HCT116 (cell line): ENCODE measurements around the gene SLC41A3. TPM values are rescaled to one million over a fixed set of nuclear protein-coding genes. Genes with fewer than 3 reads are reported as not detected.

Experiments used
- ATAC-seq: fragments of 200-7000 bp; cut with Tn5 transposase; 2 replicates; pipeline ENCODE4 v1.9.1; 2020; ENCODE audit warnings: mild to moderate bottlenecking, moderate library complexity
- BruUV-seq: library from RNA; stranded (reverse); fragments of 400-500 nt; replicated peaks from 2 replicates; lab custom pipeline; 2021; lab: Mats Ljungman, UMichigan
- CTCF ChIA-PET: fragments of 300-600 bp; sonication (Branson Sonifier 250); formaldehyde crosslinking; loops from one replicate; lab custom pipeline; 2021; ENCODE audit warnings: antibody characterized with exemption; lab: Charles Lee
- POLR2A ChIA-PET: fragments of 300-600, 350-600 bp; sonication (Branson Sonifier 250); formaldehyde crosslinking; loops from one replicate; lab custom pipeline; 2021; ENCODE audit warnings: antibody characterized with exemption; lab: Charles Lee
- RAD21 ChIA-PET, 2 experiments: fragments of 300-600 bp; sonication (Branson Sonifier 250); formaldehyde crosslinking; loops; one replicate each; lab custom pipeline; 2023; ENCODE audit warnings: low total read pairs in 2 of 2; ENCODE audit not compliant: uncharacterized antibody in 2 of 2, unreplicated experiment in 2 of 2, low non-redundant PET in 1 of 2; lab: Charles Lee
- DNase-seq: peaks from one replicate; pipeline ENCODE4 v3.0.0-alpha.2; 2010; ENCODE audit warnings: low read depth, low spot score
- H2AFZ ChIP-seq: fragments of 200-600 bp; shearing (Covaris generic), sonication (generic); 2 replicates; pipeline ENCODE4 v1.6.1; 2017; ENCODE audit warnings: low read depth, mixed run types, mixed read lengths, antibody characterized with exemption, low read length; ENCODE audit not compliant: poor library complexity, severe bottlenecking
- H3K27ac ChIP-seq: 2 replicates; pipeline ENCODE4 v1.5.1; 2012; ENCODE audit warnings: low read depth, low read length
- H3K27me3 ChIP-seq: fragments of 200-600 bp; sonication (generic); 2 replicates; pipeline ENCODE4 v1.6.1; 2016; ENCODE audit warnings: mixed run types, low read length, mixed read lengths; ENCODE audit not compliant: insufficient read depth
- H3K36me3 ChIP-seq, 2 experiments: fragments of 200-500 bp in 1 of 2; fragments of 200-600 bp in 1 of 2; sonication (Bioruptor generic) in 1 of 2; sonication (generic) in 1 of 2; 2 replicates each; pipeline versions ENCODE4 v1.5.1 to v1.6.1; 2014 to 2016; ENCODE audit warnings: low read length in 2 of 2, inconsistent platforms in 1 of 2, mixed read lengths in 1 of 2, mixed run types in 1 of 2; ENCODE audit not compliant: insufficient read depth in 2 of 2, control insufficient read depth in 1 of 2
- H3K4me1 ChIP-seq, 2 experiments: fragments of 200-600 bp in 1 of 2; sonication (generic) in 1 of 2; 2 replicates each; pipeline versions ENCODE4 v1.5.1 to v1.6.1; 2012 to 2017; ENCODE audit warnings: low read length in 2 of 2, inconsistent platforms in 1 of 2, mild to moderate bottlenecking in 1 of 2, mixed read lengths in 1 of 2, mixed run types in 1 of 2, moderate library complexity in 1 of 2; ENCODE audit not compliant: insufficient read depth in 2 of 2, control insufficient read depth in 1 of 2
- H3K4me2 ChIP-seq: fragments of 200-600 bp; sonication (generic); 2 replicates; pipeline ENCODE4 v1.6.1; 2017; ENCODE audit warnings: mixed run types, low read length, mixed read lengths
- H3K4me3 ChIP-seq, 2 experiments: fragments of 200-600 bp in 1 of 2; sonication (generic) in 1 of 2; replicated peaks in 1 of 2; 2 replicates each; pipeline ENCODE4 v1.5.1; 2011 to 2016; ENCODE audit warnings: low read length in 2 of 2, control low read depth in 1 of 2, low read depth in 1 of 2, mild to moderate bottlenecking in 1 of 2, mixed read lengths in 1 of 2, mixed run types in 1 of 2
- H3K79me2 ChIP-seq: fragments of 200-600 bp; sonication (generic); 2 replicates; pipeline ENCODE4 v1.6.1; 2017; ENCODE audit warnings: mild to moderate bottlenecking, mixed run types, low read length, moderate library complexity, mixed read lengths; ENCODE audit not compliant: insufficient read depth
- H3K9ac ChIP-seq: fragments of 200-600 bp; sonication (generic); 2 replicates; pipeline ENCODE4 v1.6.1; 2016; ENCODE audit warnings: low read length, mixed read lengths
- H3K9me2 ChIP-seq: fragments of 200-600 bp; sonication (generic), shearing (Covaris generic); 2 replicates; pipeline ENCODE4 v1.6.1; 2017; ENCODE audit warnings: mixed run types, mild to moderate bottlenecking, moderate library complexity; ENCODE audit not compliant: insufficient read depth
- H3K9me3 ChIP-seq, 2 experiments: fragments of 200-500 bp in 1 of 2; fragments of 200-600 bp in 1 of 2; sonication (Bioruptor generic) in 1 of 2; sonication (generic) in 1 of 2; 2 replicates each; pipeline ENCODE4 v1.6.1; 2014 to 2017; ENCODE audit warnings: low read length in 2 of 2, mixed read lengths in 2 of 2, inconsistent platforms in 1 of 2, low read depth in 1 of 2, mild to moderate bottlenecking in 1 of 2, mixed run types in 1 of 2, moderate library complexity in 1 of 2; ENCODE audit not compliant: control insufficient read depth in 1 of 2, insufficient read depth in 1 of 2
- H4K20me1 ChIP-seq: fragments of 200-600 bp; sonication (generic), shearing (Covaris generic); 2 replicates; pipeline ENCODE4 v1.6.1; 2017; ENCODE audit warnings: mixed run types, mild to moderate bottlenecking, moderate library complexity; ENCODE audit not compliant: insufficient read depth
- CBX3 ChIP-seq: IDR thresholded peaks from 2 replicates; pipeline ENCODE4 v1.6.1; 2012; ENCODE audit warnings: low read depth
- CEBPB ChIP-seq: IDR thresholded peaks from 2 replicates; pipeline ENCODE4 v1.6.1; 2012; ENCODE audit warnings: low read depth
- EGR1 ChIP-seq: IDR thresholded peaks from 2 replicates; pipeline ENCODE4 v1.6.1; 2012; ENCODE audit warnings: low read depth
- ELF1 ChIP-seq: IDR thresholded peaks from 2 replicates; pipeline ENCODE4 v1.6.1; 2012; ENCODE audit warnings: low read depth, borderline replicate concordance
- EZH2 ChIP-seq: fragments of 200-600 bp; sonication (generic); IDR thresholded peaks from 2 replicates; pipeline ENCODE4 v1.6.1; 2017; ENCODE audit warnings: antibody characterized with exemption, mixed run types
- EZH2phosphoT487 ChIP-seq: fragments of 200-600 bp; IDR thresholded peaks from 2 replicates; pipeline ENCODE4 v1.6.1; 2018; ENCODE audit warnings: antibody characterized with exemption, borderline replicate concordance
- FOSL1 ChIP-seq: IDR thresholded peaks from 2 replicates; pipeline ENCODE4 v1.6.1; 2012; ENCODE audit warnings: low read depth
- POLR2A ChIP-seq: IDR thresholded peaks from 2 replicates; pipeline ENCODE4 v1.7.0; 2011; ENCODE audit warnings: borderline replicate concordance; ENCODE audit not compliant: insufficient read depth, insufficient read length; ENCODE audit errors: extremely low read depth
- RAD21 ChIP-seq: IDR thresholded peaks from 2 replicates; pipeline ENCODE4 v1.6.1; 2012; ENCODE audit warnings: low read depth, mild to moderate bottlenecking
- SIN3A ChIP-seq: IDR thresholded peaks from 2 replicates; pipeline ENCODE4 v1.6.1; 2012; ENCODE audit warnings: low read depth
- SP1 ChIP-seq: IDR thresholded peaks from 2 replicates; pipeline ENCODE4 v1.6.1; 2012; ENCODE audit warnings: low read depth
- SRF ChIP-seq: IDR thresholded peaks from 2 replicates; pipeline ENCODE4 v1.6.1; 2012; ENCODE audit warnings: low read depth
- TCF7L2 ChIP-seq: IDR thresholded peaks from 2 replicates; pipeline ENCODE4 v1.7.0; 2011; ENCODE audit warnings: borderline replicate concordance, inconsistent platforms; ENCODE audit not compliant: insufficient read depth, insufficient read length; ENCODE audit errors: extremely low read depth
- ZFX ChIP-seq: fragments of 450-650 bp; IDR thresholded peaks from 2 replicates; pipeline ENCODE4 v1.6.1; 2017
- ZNF274 ChIP-seq: fragments of 200-500 bp; sonication (Bioruptor generic); IDR thresholded peaks from 2 replicates; pipeline ENCODE4 v1.6.1; 2014; ENCODE audit warnings: mild to moderate bottlenecking, low read depth, low read length, inconsistent platforms
- intact Hi-C: fragments of 100-400 bp; cut with micrococcal nuclease; formaldehyde crosslinking; loops from 2 replicates; pipeline ENCODE4 v1.10.0; 2022
- total RNA-seq: library from RNA; stranded (reverse); gene quantifications from one replicate; pipeline ENCODE4 v1.2.1, GENCODE V29; 2021; ENCODE audit not compliant: unreplicated experiment
- TF ChIP-seq, protein P1 (sequence below), 3 experiments: fragments of 200-600 bp in 1 of 3; sonication (generic) in 1 of 3; IDR thresholded peaks in 2 of 3; conservative IDR thresholded peaks in 1 of 3; 2 replicates each; pipeline ENCODE4 v1.5.1; 2012 to 2017; ENCODE audit warnings: low read depth in 2 of 3, low read length in 2 of 3, antibody characterized with exemption in 1 of 3, borderline replicate concordance in 1 of 3, control low read depth in 1 of 3, mild to moderate bottlenecking in 1 of 3, mixed read lengths in 1 of 3, mixed run types in 1 of 3, moderate library complexity in 1 of 3; ENCODE audit not compliant: insufficient read depth in 1 of 3
- TF ChIP-seq, protein P2 (sequence below): IDR thresholded peaks from 2 replicates; pipeline ENCODE4 v1.6.1; 2012; ENCODE audit warnings: low read depth
- TF ChIP-seq, protein P3 (sequence below): IDR thresholded peaks from 2 replicates; pipeline ENCODE4 v1.6.1; 2012
- TF ChIP-seq, protein P4 (sequence below): IDR thresholded peaks from 2 replicates; pipeline ENCODE4 v1.6.1; 2012
- TF ChIP-seq, protein P5 (sequence below): IDR thresholded peaks from 2 replicates; pipeline ENCODE4 v1.6.1; 2011; ENCODE audit warnings: mild to moderate bottlenecking, low read length, moderate library complexity; ENCODE audit not compliant: insufficient replicate concordance; ENCODE audit errors: extremely low read depth

The SLC41A3 gene
- total RNA-seq, 1 experiment from 2014 or later: 45.9 TPM

DNA sequence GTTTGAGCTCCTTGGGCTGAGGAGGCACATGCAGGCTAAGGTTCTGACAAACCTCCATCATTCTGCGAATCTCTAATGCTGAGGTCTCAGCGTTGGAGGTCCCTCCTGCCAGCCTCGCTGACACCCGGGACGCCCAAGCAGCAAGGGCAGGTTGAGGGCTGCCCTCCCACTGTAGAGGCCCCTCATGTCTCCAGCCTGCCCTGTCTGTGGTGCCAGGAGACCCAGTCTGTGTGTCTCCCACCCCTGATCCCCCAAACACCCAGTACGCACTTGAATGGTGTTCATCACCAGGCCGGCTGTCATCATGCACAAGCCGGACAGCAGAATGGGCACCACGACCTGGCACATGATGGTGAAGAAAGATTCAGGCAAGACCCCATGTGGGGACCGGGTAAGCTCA is 27.8 kb downstream of the SLC41A3 start:
- Histone ChIP-seq H3K36me3 (no peaks in the 10 kb centered on the region), H3K9ac (no peak overlapping the region), H3K4me2 (no peak overlapping the region), H3K79me2 (no peaks in the 10 kb centered on the region), H3K9me2 (no peaks in the 10 kb centered on the region), H3K4me1 (peaks cover 2 to 26% of the 10 kb centered on the region in 2 experiments; a peak in 3 of 4 replicates), H2AFZ (no peak overlapping the region), H3K27ac (no peak overlapping the region), H4K20me1 (no peaks in the 10 kb centered on the region), H3K27me3 (no peaks in the 10 kb centered on the region), H3K9me3 (no peaks in the 10 kb centered on the region), H3K4me3 (no peak overlapping the region)
- ChIA-PET RAD21 (no interaction called here), POLR2A (no interaction called here), CTCF (no interaction called here)
- BruUV-seq: no TSS peak
- intact Hi-C loops: no loop called here
- TF ChIP-seq EZH2phosphoT487 (no peak), CBX3 (no peak), FOSL1 (no peak), ZFX (no peak), ELF1 (no peak), EZH2 (no peak), RAD21 (no peak), SRF (no peak), TCF7L2 (no peak), POLR2A (no peak), CEBPB (no peak), ZNF274 (no peak), EGR1 (no peak), SIN3A (no peak), SP1 (no peak)
- TF ChIP-seq, protein P1, sequence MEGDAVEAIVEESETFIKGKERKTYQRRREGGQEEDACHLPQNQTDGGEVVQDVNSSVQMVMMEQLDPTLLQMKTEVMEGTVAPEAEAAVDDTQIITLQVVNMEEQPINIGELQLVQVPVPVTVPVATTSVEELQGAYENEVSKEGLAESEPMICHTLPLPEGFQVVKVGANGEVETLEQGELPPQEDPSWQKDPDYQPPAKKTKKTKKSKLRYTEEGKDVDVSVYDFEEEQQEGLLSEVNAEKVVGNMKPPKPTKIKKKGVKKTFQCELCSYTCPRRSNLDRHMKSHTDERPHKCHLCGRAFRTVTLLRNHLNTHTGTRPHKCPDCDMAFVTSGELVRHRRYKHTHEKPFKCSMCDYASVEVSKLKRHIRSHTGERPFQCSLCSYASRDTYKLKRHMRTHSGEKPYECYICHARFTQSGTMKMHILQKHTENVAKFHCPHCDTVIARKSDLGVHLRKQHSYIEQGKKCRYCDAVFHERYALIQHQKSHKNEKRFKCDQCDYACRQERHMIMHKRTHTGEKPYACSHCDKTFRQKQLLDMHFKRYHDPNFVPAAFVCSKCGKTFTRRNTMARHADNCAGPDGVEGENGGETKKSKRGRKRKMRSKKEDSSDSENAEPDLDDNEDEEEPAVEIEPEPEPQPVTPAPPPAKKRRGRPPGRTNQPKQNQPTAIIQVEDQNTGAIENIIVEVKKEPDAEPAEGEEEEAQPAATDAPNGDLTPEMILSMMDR (IDR thresholded peaks at IDR 0.05 in 2 of 3, conservative IDR thresholded peaks at IDR 0.05 in 1 of 3; ENCODE audit: borderline replicate concordance in 1 of 3, insufficient read depth in 1 of 3, low read depth in 2 of 3, low read length in 2 of 3): no peak
- TF ChIP-seq, protein P2, sequence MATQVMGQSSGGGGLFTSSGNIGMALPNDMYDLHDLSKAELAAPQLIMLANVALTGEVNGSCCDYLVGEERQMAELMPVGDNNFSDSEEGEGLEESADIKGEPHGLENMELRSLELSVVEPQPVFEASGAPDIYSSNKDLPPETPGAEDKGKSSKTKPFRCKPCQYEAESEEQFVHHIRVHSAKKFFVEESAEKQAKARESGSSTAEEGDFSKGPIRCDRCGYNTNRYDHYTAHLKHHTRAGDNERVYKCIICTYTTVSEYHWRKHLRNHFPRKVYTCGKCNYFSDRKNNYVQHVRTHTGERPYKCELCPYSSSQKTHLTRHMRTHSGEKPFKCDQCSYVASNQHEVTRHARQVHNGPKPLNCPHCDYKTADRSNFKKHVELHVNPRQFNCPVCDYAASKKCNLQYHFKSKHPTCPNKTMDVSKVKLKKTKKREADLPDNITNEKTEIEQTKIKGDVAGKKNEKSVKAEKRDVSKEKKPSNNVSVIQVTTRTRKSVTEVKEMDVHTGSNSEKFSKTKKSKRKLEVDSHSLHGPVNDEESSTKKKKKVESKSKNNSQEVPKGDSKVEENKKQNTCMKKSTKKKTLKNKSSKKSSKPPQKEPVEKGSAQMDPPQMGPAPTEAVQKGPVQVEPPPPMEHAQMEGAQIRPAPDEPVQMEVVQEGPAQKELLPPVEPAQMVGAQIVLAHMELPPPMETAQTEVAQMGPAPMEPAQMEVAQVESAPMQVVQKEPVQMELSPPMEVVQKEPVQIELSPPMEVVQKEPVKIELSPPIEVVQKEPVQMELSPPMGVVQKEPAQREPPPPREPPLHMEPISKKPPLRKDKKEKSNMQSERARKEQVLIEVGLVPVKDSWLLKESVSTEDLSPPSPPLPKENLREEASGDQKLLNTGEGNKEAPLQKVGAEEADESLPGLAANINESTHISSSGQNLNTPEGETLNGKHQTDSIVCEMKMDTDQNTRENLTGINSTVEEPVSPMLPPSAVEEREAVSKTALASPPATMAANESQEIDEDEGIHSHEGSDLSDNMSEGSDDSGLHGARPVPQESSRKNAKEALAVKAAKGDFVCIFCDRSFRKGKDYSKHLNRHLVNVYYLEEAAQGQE: no peak
- TF ChIP-seq, protein P3, sequence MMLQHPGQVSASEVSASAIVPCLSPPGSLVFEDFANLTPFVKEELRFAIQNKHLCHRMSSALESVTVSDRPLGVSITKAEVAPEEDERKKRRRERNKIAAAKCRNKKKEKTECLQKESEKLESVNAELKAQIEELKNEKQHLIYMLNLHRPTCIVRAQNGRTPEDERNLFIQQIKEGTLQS: no peak
- TF ChIP-seq, protein P4, sequence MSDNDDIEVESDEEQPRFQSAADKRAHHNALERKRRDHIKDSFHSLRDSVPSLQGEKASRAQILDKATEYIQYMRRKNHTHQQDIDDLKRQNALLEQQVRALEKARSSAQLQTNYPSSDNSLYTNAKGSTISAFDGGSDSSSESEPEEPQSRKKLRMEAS: no peak
- TF ChIP-seq, protein P5, sequence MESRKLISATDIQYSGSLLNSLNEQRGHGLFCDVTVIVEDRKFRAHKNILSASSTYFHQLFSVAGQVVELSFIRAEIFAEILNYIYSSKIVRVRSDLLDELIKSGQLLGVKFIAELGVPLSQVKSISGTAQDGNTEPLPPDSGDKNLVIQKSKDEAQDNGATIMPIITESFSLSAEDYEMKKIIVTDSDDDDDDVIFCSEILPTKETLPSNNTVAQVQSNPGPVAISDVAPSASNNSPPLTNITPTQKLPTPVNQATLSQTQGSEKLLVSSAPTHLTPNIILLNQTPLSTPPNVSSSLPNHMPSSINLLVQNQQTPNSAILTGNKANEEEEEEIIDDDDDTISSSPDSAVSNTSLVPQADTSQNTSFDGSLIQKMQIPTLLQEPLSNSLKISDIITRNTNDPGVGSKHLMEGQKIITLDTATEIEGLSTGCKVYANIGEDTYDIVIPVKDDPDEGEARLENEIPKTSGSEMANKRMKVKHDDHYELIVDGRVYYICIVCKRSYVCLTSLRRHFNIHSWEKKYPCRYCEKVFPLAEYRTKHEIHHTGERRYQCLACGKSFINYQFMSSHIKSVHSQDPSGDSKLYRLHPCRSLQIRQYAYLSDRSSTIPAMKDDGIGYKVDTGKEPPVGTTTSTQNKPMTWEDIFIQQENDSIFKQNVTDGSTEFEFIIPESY: no peak
- DNase-seq: no peak
- ATAC-seq: no peak
